Posterior vena cava (tissue), 2 donors: ENCODE results near the gene DNAH10. TPM values are rescaled to one million over a fixed set of nuclear protein-coding genes. Genes with fewer than 3 reads are reported as not detected.
"Not testable (repeated sequence)": the region's sequence is repeated elsewhere in the genome, so short reads cannot be mapped to it uniquely, and the experiment has no call there.

Experiments
- DNase-seq: peaks from one replicate; pipeline ENCODE4 v3.0.0-alpha.2; 2020; ENCODE audit warnings: low spot score
- intact Hi-C, 2 donors: fragments of 100-400 bp; cut with DNase I; formaldehyde crosslinking; loops; one replicate each; pipeline versions ENCODE4 v1.14.1 to v1.14.2; 2022 to 2023
- total RNA-seq, 2 donors: library from RNA; stranded (reverse); fragmentation: NEBNext Ultra II Directional; extraction: Animal tissue kit (Norgen Biotek cat#: 25700); gene quantifications; one replicate each; pipeline ENCODE4 v1.2.1, GENCODE V29; 2021
- donor health status: DM: yes; HTN: yes; CAD: no.
- donor health status: DM: yes; HTN: yes; CAD: no.

Gene DNAH10
- total RNA-seq, 2 donors from 2014 or later: not detected

DNA sequence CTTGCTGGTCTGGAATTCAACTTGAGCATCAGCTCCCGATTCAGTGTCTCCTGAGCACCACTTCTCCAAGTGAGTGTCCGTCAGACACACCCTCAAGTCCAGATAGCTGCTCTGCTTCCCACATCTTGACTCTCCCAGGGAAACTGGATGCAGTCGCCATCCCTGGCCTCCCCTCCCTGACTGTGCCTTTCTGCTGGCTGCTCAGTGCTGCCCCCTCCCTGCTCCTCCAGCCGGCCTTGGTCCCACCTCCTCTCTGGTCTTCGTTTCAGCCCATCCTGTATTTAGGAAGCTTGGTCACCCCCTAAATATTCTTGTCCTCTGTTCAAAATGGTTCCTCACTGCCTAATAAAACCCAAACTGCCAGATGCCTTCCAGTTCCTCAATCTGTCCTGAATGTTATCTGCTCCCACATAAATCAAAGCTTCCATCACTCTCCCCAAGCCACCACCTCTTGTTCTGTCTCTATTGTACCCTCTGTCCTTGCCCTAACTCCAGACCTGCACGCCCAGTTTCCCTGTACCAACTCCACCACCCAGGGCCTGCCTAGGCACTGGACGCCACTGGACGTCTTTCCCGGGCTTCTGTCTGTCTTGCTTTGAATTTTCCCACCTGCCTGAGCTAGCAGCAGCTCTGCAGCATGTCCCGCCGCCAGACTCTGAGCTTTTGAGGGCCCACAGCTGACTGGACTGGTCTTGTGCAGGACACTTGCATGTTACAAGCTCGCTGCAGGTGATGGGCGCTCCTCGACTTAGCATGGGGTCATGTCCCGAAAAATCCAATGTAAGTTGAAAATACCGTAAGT lies 176.8 kb downstream of the DNAH10 start:
- intact Hi-C loops: no loop called here
- peak; percentile 63 for DNase-seq

DNA sequence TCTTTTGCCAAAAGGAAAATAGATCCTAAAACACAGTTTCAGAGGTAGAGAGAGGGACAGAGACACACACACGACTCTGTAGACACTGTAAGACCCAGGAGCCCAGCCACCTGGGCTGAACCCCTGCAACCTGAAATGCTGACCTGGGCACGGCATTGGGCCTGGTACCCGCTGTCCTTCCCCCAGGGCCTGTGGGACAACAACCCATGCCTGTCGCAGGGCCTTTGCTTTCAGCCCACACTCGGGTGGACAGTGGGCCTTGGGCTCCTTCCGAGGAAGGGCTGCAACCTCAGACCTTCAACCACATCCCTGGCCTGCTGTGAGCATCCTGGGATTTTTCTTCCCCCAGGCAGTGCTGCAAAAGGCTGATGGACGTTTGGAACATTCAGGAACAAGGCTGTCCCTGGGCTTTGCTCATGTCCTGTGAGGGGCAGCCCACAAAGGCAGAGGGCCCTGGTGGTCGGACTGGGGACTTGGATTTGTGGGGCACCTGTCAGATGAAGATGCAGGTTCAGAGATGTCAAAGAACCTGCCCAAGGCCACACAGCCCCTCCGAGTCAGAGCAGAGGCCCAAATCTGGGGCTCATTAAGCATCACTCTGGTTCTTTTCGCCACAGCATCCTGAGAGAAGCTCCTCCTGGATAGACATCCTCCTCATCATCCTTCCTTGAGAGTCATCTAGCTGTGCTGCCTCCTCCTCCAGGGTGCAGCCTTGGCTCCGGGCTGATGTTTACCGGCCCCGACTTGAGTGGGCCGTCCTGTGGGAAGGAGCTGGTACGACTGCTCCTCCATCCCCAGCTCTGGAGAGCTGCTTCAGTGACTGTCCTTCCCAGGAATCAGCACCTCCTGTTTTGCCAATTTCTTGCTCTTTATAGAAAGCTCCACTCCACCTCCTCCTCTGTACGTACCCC lies 177.9 kb downstream of the DNAH10 start:
- intact Hi-C loops: no loop called here
- peak; percentile 73 for DNase-seq

DNA sequence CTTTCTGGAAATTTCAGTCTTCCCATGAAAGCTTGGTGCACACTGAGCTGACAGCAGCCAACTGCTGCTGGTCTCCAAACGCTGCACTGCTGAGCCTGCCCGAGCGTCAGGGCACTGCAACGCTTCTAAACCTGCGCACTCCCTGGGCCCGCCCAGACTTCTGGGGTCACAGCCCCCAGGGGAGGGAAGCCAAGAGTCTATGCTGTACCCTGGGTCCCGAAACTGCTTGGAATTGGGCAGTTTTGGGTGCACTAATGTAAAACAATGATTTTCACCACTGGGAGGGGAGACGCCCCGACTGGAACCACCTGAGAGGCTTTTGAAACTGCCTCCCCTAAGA lies 178.5 kb downstream of the DNAH10 start:
- intact Hi-C loops: no loop called here
- DNase-seq: peak; percentile 41

- DNase-seq: peak; percentile 61
- intact Hi-C loops: no loop called here
Observed at GRCh38 chr12:123941000-123941399, 178.9 kb downstream of the DNAH10 start.

DNA sequence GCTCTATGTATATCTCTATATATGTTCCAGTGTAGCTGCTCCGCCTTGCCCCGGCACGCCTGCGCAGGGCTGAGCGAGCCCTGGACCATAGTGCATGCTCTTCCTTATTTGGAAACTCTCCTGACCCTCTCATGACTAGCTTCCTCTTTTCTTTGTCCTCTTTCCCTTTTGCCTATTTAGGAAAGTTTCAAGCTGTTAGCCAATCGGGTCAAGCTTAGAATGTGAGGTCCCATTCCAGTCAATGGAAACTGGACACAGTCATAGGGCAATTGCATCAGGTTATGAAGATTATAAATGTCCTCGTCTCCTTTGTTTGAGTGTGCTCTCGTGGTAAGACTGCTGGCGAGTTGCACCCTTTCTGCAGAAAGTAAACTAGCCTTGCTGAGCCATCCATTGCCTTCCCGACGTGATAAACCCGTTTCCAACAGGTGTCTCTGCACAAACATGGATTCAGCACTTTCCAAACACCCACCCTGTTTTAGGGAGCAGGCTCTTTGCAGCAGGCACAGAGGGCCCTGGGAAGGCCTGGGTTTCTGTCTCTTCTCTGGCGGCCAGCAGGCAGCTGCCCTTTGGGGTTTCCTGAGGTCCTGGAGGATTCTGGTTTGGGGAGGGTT lies 179.6 kb downstream of the DNAH10 start:
- intact Hi-C loops: no loop called here
- peak; percentile 64 for DNase-seq

- intact Hi-C loops: no loop called here
- no peak for DNase-seq
Observed at GRCh38 chr12:123942238-123942653, 180.1 kb downstream of the DNAH10 start.

- intact Hi-C loops: no loop called here
- no peak for DNase-seq
Observed at GRCh38 chr12:123942911-123943648, 181.0 kb downstream of the DNAH10 start.

- no peak for DNase-seq
- intact Hi-C loops: no loop called here
Observed at GRCh38 chr12:123943816-123944215, 181.7 kb downstream of the DNAH10 start.

DNA sequence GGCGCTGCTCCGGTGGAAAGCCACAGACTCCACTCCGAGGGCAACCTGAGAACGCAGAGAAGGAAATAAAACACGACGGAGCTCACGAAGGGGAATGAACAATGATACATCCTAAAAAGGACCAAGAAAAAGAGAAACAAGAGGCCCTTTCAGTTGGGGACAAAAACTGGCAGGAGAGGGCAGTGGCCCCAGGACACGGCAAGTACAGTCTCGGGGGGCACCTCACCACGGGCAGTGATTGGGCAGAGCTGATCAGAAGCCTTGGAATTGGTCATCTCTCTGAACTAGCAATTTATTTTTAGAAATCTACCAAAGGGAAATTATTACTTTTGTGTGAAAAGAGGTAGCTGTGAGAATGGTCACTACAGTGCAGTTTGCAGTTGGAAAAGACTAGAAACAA lies 182.6 kb downstream of the DNAH10 start:
- no peak for DNase-seq
- intact Hi-C loops: no loop called here

DNA sequence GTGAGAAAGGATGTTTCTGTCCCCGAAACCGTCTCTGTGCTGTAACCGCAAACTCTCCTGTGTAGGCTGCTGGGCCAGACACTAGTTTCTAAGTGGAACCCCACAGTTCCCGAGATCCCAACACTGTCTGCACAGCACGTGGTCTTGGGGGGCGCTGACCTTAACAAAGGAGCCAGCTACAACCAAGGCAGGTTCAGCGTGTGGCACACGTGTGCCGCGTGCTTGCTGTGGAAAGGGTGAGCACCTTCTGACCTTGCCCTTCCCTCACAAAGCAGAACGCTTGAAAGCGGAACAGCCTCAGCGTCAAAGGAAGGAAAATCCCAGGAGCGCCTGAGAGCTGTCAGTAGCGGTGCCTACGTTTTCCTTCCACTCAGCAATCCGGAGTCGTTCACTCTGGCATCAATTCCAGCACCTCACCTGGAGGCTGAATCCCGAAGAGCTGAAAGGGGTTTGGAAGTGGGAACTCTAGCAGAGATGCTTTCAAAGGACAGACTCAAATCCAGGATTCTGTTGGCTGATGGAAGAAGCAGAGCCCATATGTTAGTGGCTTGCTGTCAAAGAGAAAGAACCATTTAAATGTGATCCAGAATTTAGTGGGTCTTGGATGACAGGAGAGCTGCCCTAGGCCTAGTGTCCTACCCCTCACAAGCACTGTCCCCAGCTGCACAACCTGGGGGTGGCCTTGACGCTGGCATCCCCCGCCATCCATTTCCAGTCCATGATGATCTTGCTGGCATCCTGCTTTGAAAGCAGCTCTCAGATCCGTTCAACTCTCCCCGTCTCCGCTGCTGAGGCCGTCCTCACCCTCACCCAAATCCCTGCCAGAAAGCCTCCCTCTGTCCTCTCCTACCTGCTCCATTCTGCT lies 183.4 kb downstream of the DNAH10 start:
- intact Hi-C loops: no loop called here
- no peak for DNase-seq

- DNase-seq: no peak
Observed at GRCh38 chr12:123946152-123946515, 184.0 kb downstream of the DNAH10 start.

DNA sequence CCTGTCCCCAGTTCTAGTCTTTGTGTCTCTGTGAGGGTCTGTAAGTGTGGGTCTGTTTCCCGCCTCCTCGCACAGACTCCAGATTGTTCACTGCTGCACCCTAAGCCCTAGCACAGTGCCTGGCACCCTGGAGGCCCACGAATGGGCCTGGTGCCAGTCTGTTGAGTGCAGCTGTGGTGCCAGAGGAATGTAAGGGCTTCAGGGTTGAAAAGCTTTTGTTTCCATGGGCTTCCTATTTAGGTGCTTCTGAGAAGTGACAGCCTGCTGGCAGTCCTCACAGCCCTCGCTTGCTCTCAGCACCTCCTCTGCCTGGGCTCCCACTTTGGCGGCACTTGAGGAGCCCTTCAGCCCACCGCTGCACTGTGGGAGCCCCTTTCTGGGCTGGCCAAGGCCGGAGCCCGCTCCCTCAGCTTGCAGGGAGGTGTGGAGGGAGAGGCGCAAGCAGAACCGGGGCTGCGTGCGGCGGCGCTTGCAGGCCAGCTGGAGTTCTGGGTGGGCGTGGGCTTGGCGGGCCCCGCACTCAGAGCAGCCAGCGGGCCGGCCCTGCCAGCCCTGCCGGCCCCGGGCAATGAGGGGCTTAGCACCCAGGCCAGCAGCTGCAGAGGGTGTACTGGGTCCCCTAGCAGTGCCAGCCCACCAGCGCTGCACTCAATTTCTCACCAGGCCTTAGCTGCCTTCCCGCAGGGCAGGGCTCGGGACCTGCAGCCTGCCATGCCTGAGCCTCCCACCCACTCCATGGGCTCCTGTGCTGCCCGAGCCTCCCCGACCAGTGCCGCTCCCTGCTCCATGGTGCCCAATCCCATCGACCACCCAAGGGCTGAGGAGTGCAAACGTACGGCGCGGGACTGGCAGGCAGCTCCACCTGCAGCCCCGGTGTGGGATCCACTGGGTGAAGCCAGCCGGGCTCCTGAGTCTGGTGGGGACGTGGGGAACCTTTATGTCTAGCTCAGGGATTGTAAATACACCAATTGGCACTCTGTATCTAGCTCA lies 184.7 kb downstream of the DNAH10 start:
- DNase-seq, intact Hi-C loops: not testable (repeated sequence)

More at GRCh38 chr12:123946152-123946515, 184.0 kb downstream of the DNAH10 start:
- intact Hi-C loops: no loop called here

GRCh38 chr12:123947531-123947930 lies 185.4 kb downstream of the DNAH10 start:
- DNase-seq, intact Hi-C loops: not testable (repeated sequence)

- no peak for DNase-seq
- intact Hi-C loops: no loop called here
Observed at GRCh38 chr12:123948401-123948795, 186.3 kb downstream of the DNAH10 start.

DNA sequence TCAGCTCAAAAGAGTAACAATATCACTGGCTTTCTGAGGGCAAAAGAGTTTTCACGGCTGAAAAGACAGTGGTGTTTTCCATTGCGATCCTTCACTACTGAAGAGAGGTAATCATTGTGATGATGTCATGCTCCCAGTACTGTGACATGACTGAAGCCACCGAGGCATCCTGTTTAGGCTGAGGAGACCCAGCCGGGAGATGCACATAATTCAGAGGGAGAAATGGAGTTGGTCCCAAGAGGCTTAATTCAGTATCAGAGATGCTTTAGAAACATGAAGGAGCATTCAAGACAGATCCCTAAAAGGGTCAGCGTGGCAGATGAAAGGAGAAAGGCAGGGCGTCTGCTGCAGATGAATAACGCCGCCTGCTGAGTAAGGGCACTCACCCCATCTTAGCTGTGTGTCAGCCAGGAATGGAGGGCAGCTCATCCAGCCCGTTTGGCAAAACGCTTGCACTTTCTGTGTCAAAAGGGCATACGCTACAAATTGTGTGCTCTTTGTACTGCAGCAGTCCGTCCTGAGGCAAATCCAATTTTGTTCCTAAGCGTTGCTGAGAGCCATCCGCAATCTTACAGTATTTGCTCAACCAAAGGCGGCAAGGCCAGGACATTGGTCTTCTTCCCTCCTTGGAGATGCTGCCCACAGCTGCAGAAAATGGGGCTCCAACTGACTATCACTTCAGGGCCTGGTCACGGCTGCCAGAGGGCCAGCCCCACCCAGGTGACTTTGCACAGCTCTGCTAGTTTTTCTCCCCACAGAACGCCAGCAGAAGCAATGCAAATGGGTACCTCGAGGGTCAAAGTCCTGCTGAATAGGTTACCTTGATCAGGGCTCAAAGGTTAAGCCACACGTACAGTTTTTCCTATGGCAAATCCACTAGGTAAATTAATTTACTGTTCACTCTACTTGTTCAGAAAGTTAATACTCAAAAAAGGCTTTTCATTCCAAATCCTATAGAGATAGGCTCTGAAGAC lies 187.0 kb downstream of the DNAH10 start:
- no peak for DNase-seq

DNA sequence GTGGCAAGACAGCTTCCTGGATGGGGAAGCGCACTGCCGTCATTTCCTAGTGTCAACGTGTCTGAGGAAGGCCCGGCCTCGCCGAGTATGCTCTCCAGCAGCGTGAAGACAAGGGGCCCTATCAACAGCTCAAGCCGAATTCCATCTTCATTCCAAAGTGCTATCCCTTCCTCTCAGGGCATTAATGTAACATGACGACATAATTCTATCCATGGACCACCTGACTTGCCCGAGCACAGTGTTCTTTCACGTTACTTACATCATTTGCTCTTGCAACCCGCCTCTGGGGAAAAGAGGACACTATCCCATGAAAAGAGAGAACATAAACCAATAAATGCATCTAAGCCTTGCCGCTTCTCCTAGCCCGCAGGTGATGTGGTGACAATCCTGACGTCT lies 187.7 kb downstream of the DNAH10 start:
- DNase-seq: no peak
- intact Hi-C loops: loop anchor here in 1 of 2 donors (5.0 kb wide), 1 partner anchor 688 kb away; no protein-coding TSS in a partner anchor

More for the DNA sequence above, 187.0 kb downstream of the DNAH10 start:
- intact Hi-C loops: no loop called here
